T-helper 22 cell (primary cell): ENCODE results near the gene COL9A1.

Experiments used
- DNase-seq: peaks from one replicate; pipeline ENCODE4 v3.0.0-alpha.2; 2020; ENCODE audit warnings: low read depth

Gene COL9A1

DNA sequence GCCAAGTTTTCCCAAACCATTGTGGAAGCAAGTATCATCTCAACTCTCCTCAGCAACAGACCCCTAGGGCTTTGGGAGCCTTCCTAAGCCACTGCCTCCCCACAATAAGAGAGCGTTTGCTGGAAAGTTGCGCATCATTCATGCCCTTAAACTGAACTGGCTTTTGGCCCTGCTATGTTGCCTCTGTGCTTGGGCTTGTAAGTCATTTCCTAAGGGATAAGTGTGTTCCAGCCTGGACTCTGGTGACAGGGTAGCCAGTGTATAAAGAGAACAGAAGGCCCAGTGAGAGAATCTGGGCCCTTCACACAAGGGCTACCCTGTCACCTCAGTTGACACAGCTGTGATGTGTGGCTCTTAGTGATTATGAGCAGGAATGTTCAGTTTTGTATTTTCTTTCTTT, 77.8 kb downstream of the COL9A1 start:
- no peak for DNase-seq

- no peak for DNase-seq
These were observed 80.5 kb downstream of the COL9A1 start for GRCh38 chr6:70222439-70222749.

DNA sequence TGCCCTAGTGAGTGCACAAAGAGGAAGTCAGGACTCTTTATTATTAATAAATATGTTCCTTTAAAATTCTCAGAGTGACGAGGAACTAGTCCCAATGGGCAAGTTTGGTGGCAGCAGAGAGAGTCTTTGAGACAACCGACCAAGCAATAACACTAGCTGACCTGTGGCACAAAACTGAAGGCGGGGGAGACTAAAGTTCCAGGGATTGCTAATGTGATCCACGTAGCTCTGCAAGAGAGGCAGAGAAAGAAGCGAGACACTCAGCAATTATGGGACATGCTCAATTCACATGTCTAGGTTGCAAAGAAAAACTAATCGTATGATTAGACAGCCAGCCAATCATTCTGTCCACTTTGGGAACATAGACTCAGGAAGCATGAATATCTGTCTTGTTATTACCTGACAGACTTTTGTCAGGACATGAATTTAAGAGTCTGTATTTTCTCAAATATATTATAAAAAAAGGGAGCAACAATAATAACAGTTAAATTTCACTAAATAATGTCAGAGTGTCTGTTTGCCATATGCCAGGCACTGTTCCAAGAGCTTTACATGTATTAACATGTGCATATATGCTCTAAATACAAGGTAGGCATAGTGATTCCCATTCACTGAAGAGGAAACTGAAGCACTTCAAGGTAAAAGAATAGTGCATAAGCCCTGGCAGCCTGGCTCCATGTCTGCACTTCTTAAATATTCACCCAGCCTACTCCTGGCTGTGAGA, 81.0 kb downstream of the COL9A1 start:
- DNase-seq: no peak

DNA sequence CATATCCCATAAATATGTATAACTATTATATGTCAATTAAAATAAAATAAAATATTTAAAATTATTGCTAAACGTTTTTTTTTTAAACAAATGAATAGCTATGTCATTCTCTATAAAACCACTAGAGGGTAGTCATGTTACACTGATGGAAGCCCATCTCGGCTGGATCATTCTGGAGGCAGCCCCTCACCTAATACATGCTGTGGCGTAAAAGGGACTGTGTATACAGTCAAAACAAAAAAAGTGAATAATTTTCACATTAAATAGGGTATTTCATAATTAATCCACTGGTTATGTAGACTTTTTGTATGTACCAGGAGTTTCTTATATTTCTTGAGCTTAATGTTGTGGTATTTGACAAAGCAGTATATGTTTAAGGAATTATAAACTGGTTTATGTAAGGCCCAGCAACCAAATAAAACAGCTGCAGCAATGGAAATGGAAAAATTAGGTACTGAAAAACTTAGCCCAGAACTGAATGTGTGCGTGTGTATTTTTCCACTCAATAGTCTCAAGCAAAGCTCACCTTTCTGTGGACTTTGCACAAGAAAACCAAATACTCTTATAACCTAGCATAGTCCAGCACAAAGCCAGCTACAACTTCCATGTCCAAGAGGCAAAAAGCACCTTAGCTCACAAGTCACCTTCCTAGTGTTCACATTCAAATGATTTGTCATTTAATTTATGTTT, 81.7 kb downstream of the COL9A1 start:
- no peak for DNase-seq

GRCh38 chr6:70219943-70220613, 82.8 kb downstream of the COL9A1 start:
- no peak for DNase-seq

- no peak for DNase-seq
These were observed 86.1 kb downstream of the COL9A1 start for GRCh38 chr6:70216767-70217166.

DNA sequence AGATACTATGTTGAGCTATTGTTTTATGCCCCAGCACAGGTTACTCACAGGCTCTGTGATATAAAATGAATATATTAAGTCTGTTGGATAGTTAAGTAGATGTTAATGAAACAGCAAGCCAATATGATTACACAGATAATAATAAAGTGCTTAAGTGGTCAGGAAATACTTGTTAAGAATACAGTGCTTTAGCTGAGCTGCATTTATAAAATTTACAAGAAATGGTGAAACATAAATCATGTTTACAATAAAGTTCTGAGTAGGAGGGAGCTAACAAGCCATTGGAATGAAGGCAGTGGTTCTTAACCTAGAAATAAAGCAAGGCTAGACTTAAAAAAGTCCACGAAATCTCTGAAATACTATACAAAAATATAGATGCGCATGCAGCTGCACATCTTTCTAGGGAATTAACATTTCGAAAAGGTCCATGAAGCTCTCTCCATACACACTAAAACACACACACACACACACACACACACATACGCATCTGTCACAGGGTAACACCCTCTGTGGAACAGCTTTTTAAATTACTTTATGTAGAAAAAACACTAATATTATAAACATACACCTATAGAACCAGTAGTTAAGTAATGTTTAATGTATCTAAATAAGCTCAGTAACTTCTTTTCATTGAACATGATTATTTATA, 87.3 kb downstream of the COL9A1 start:
- no peak for DNase-seq

GRCh38 chr6:70210462-70210861, 92.4 kb downstream of the COL9A1 start:
- DNase-seq: no peak

DNA sequence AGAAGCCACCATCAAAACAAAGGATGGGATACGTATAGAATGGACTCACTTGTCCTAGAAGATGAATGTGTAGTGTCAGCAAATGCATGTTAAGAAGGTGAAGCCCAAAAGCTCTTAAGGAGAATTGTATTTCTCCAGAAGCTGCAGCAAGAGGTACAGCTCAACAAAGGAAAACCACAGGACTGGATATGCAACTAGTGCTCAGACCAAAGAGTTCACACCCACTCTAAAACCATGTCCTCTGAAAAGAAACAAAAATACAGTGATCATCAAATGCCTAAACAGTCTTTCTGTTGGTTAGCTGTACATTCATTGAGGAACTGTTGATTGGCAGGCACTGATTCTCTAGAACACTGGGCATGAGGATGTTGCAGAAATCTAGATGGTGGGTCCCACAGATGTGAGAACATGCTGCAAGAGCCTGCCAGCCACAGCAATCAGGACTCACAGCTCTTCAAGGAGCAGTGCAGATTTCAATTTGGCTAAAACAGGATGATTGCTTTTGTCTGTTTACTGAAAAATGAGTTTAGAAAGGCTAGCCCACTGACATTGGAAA, 94.6 kb downstream of the COL9A1 start:
- DNase-seq: no peak

DNA sequence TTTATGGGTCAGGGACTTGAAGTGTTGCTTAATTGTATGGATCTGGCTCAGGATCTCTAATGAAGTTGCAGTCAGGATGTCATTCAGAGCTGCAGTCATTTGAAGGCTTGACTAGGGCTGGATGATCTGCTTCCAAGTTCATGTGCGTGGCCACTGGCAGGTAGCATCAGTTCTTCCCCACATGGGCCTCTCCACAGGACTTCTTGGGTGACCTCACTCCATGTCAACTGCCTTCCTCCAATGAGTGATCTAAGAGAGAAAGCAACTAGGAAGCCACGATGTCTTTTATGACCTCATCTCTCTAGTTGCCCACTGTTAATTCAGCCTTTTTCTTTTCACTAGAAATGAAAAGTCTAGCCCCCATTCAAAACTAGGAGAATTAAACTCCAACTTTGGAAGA, 104.1 kb downstream of the COL9A1 start:
- no peak for DNase-seq

GRCh38 chr6:70196531-70196930, 106.4 kb downstream of the COL9A1 start:
- no peak for DNase-seq

GRCh38 chr6:70194421-70194820, 108.5 kb downstream of the COL9A1 start:
- DNase-seq: no peak

DNA sequence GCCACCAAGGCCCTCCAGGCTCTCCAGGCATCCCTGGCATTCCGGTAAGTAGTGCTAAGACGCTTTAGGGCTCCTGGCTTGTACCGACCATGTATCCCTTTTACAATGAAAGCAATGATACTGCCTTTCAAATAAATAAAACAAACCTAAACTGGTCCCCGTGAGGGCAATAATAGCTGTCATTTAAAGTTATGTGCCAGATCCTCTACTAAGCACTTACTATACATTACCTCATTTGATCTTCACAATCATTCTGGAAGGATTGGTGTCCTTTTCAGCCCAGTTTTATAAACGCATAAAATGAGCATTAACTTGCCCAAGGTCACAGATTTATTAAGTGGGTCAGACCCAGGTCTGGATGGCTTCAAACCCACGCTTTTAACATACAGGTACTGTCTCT, 114.7 kb downstream of the COL9A1 start:
- DNase-seq: no peak

DNA sequence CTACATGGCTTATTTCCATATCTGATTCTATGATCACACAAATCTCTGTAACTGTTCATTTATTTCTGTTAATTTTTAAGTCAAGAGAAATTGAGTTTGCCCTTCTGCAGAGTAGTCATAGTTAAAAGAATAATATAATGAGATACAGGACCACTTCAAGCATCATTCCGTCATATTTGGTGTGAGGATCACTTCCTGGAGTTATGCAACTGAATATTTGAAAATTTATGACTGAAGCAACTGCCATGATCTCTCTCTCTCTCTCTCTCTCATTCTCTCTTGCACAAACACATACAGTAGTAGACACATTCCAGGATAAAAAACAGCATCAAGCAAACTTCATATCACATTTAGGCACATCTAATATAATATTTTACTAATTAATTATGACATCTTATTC, 116.4 kb downstream of the COL9A1 start:
- no peak for DNase-seq

- no peak for DNase-seq
These were observed 118.2 kb downstream of the COL9A1 start for GRCh38 chr6:70184723-70185122.

DNA sequence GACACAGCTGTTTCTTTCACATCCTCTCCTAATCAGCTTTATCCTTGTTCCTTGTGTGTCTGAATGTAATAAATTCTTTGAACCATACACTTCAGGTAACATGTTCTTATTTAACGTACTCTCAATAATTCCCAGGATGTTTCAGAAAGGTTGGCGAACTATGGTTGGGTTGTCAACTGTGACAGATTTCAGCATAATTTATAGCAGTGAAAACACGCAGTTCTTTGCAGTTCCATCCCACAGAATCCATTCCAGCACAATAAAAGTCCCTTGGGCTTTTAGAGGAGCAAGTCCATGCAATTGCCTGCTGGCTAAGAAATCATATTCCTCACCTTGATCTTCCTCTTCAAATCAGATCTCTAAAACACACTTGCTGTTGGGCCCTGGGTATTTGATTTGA, 119.3 kb downstream of the COL9A1 start:
- DNase-seq: no peak

DNA sequence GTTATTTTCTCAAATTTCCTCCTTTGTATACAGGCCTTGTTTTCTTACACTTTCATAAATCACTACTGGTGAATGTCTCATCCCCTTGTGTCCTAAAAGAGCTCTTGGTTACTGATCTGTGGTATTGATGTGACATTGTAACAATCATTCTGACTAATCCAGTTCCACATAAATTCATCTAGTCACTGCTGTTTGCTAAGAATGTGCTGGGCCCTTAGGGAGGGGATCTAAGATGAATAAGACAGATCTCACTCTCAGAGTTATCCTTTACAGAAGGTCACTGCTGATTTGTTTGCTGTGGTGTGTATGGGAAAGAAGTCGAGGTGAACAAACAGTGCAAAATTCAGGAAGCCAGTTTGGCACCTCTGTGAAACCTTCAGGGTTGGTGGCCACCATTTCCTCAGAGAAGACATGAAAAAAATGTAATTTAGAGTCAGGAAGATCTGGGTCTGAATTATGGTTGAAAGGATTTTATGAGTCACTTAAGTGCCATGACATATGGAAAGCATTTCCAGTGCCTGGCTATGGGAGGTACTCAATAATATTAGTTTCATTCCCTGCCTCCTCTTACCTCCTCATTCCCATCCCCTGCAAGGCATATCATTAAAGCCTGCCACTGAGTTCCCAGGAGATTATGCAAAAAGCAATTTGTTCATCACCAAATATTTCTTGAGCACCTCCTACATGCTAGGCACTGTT, 121.8 kb downstream of the COL9A1 start:
- no peak for DNase-seq

GRCh38 chr6:70180183-70180900, 122.5 kb downstream of the COL9A1 start:
- no peak for DNase-seq

DNA sequence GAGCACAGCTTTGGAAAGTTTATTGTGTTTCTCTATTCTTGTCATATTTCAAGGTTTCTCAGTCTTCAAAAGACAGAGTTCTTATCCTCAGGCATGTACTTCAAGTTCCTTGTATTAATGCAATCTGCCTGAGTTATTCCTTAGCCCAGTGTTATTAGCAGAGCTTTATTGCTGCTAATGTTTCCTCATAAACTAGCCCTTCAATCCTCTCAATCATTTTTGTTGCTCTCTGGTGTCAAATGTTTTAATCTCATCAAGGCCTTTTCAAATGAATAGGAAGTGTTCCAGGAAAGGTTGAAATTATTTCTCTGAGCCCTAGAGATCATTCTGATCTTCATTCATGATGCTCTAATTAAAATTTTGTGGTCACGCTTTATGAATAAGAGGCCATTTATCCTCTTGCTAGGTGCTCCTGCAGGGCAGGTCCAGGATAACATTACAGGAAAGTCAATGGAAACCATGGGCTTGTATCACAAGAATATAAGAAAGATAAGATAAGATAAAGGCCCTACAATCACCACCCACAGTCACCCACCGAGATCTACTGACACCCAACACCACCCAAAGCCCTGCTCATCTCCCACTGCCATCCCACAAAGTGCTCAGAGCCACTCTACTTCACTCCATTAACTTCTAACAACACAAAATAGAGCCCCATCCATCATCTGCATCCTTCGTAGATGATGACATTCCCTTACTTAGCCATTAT, 125.9 kb downstream of the COL9A1 start:
- no peak for DNase-seq

- no peak for DNase-seq
These were observed 127.1 kb downstream of the COL9A1 start for GRCh38 chr6:70175770-70176169.

- DNase-seq: no peak
These were observed 130.6 kb downstream of the COL9A1 start for GRCh38 chr6:70172252-70172651.
